ENCODE results near the gene EPHB1. TPM values are rescaled to one million over a fixed set of nuclear protein-coding genes. Genes with fewer than 3 reads are reported as not detected.

Gene EPHB1
- total and polyA plus RNA-seq, 2 donors (not counting 3 experiments of a cell fraction or from before 2014, with no cell fraction given): 1.3 to 5.2 TPM

- H2AFZ ChIP-seq (ENCODE audit: low read depth, low read length): no peak overlapping the region
- ChIA-PET CTCF (interaction anchor here (0.6 to 0.8 kb wide), 2 partner anchors 23 to 24 kb away, joined by 3 to 4 read pairs; no protein-coding TSS in a partner anchor), POLR2A (no interaction called here)
- no peak overlapping the region for H3K9ac ChIP-seq (replicated peaks; ENCODE audit: extremely low read depth, insufficient read depth, low read length)
- no peaks in the 10 kb centered on the region for H3K9me3 ChIP-seq (replicated peaks; ENCODE audit: control insufficient read depth, insufficient read depth, low read length)
- no peaks in the 10 kb centered on the region for H3K79me2 ChIP-seq (ENCODE audit: control insufficient read depth, insufficient read depth, low read length)
- no peak overlapping the region for H3K27ac ChIP-seq (ENCODE audit: insufficient read depth, low read depth, low read length)
- intact Hi-C loops (cut with micrococcal nuclease) (no loop called here), dilution Hi-C loops (cut with MboI; ENCODE audit: extremely low pct_ligation_motif_present, low sequenced_read_pairs) (no loop called here)
- BruUV-seq (replicated peaks): no TSS peak
- no peaks in the 10 kb centered on the region for H3K36me3 ChIP-seq (ENCODE audit: control insufficient read depth in 2 of 2, extremely low read depth in 1 of 2, insufficient read depth in 2 of 2, low read length in 2 of 2)
- no peak overlapping the region for H3K4me3 ChIP-seq (replicated peaks in 1 of 3; ENCODE audit: insufficient read depth in 1 of 3, low read depth in 1 of 3, low read length in 3 of 3)
- no peak for FAIRE-seq
- no peak overlapping the region for H3K4me2 ChIP-seq (ENCODE audit: insufficient read depth, low read length)
- no peaks in the 10 kb centered on the region for H3K4me1 ChIP-seq (ENCODE audit: control insufficient read depth, extremely low read depth, insufficient read depth, low read length)
- no peak for DNase-seq (ENCODE audit: low read depth, low spot score)
- H4K20me1 ChIP-seq (replicated peaks; ENCODE audit: control insufficient read depth, extremely low read depth, insufficient read depth, low read length): no peaks in the 10 kb centered on the region
- no peaks in the 10 kb centered on the region for H3K9me1 ChIP-seq (replicated peaks; ENCODE audit: control insufficient read depth, extremely low read depth, insufficient read depth, low read length)
- TF ChIP-seq POLR2AphosphoS5 (IDR thresholded peaks at IDR 0.05; ENCODE audit: insufficient read depth, low read depth, low read length): no peak
- TF ChIP-seq FOS (IDR thresholded peaks at IDR 0.05; ENCODE audit: borderline replicate concordance, insufficient read depth, low read length): no peak
- no peak for TF ChIP-seq CTCF (IDR thresholded peaks at IDR 0.05; ENCODE audit: extremely low read depth in 1 of 2, insufficient read depth in 1 of 2, low read depth in 1 of 2, low read length in 2 of 2)
- TF ChIP-seq GATA2 (IDR thresholded peaks at IDR 0.05; ENCODE audit: insufficient read depth, insufficient read length, low read depth, low read length): no peak
- no peak for TF ChIP-seq POLR2A (IDR thresholded peaks at IDR 0.05; ENCODE audit: low read depth, low read length)
- TF ChIP-seq EZH2 (IDR thresholded peaks at IDR 0.05; ENCODE audit: borderline replicate concordance, low read depth, low read length, severe bottlenecking): no peak
- no peak for TF ChIP-seq MAX (IDR thresholded peaks at IDR 0.05; ENCODE audit: insufficient read depth, insufficient read length)
- TF ChIP-seq JUN (IDR thresholded peaks at IDR 0.05; ENCODE audit: borderline replicate concordance, insufficient read depth, insufficient read length, low read depth): no peak
- TF ChIP-seq MYC (IDR thresholded peaks at IDR 0.05; ENCODE audit: low read depth, low read length): no peak
- H3K27me3 ChIP-seq (ENCODE audit: control insufficient read depth in 2 of 2, insufficient read depth in 2 of 2, low read length in 2 of 2): no peaks in the 10 kb centered on the region
Observed at GRCh38 chr3:134817297-134817696, 22.2 kb downstream of the EPHB1 start.
